ENCODE results near the gene LPCAT2. TPM values are rescaled to one million over a fixed set of nuclear protein-coding genes. Genes with fewer than 3 reads are reported as not detected.

The LPCAT2 gene
- polyA plus RNA-seq, 3 donors: 28.5 to 49.7 (median 47.1) TPM

GRCh38 chr16:55632259-55632658 lies 123.4 kb downstream of the LPCAT2 start:
- TF ChIP-seq CTCF (IDR thresholded peaks at IDR 0.05): no peak
- H3K9me3 ChIP-seq (replicated peaks in 1 of 2; ENCODE audit: control insufficient read depth in 1 of 2, insufficient read depth in 1 of 2, low read length in 2 of 2): peaks cover 0 to 3% of the 10 kb centered on the region in 2 donors
- H2AFZ ChIP-seq (ENCODE audit: insufficient read depth, low read depth, low read length, poor library complexity, severe bottlenecking): no peak overlapping the region
- H3K27ac ChIP-seq (ENCODE audit: low read depth in 1 of 2, low read length in 2 of 2): no peak overlapping the region
- DNase-seq: no peak
- H3K9ac ChIP-seq (ENCODE audit: insufficient read depth, low read length, poor library complexity, severe bottlenecking): no peak overlapping the region
- intact Hi-C loops (cut with micrococcal nuclease): no loop called here
- no peak overlapping the region for H3K4me3 ChIP-seq (replicated peaks in 1 of 3; ENCODE audit: low read depth in 2 of 3, low read length in 3 of 3)
- H3K4me1 Mint-ChIP-seq: peaks cover 8% of the 10 kb centered on the region
- H3K27ac Mint-ChIP-seq: no peak overlapping the region
- H3K27me3 Mint-ChIP-seq (ENCODE audit: low read depth in 3 of 3): peaks cover 0 to 7% (median 5%) of the 10 kb centered on the region in 3 donors
- no peak overlapping the region for H3K4me3 Mint-ChIP-seq
- no peaks in the 10 kb centered on the region for H3K36me3 ChIP-seq (replicated peaks in 1 of 2; ENCODE audit: control insufficient read depth in 1 of 2, insufficient read depth in 2 of 2, low read length in 2 of 2)
- H3K36me3 Mint-ChIP-seq: no peaks in the 10 kb centered on the region
- peaks cover 0 to 6% of the 10 kb centered on the region in 2 donors for H3K4me1 ChIP-seq (ENCODE audit: control insufficient read depth in 1 of 2, insufficient read depth in 2 of 2, low read length in 2 of 2)
- H3K9me3 Mint-ChIP-seq: peaks cover 0 to 15% (median 3%) of the 10 kb centered on the region in 7 donors
- H3K4me2 ChIP-seq (replicated peaks; ENCODE audit: extremely low read depth, low read length, poor library complexity, severe bottlenecking): no peak overlapping the region
- no peaks in the 10 kb centered on the region for H4K20me1 ChIP-seq (ENCODE audit: insufficient read depth, low read length)
- H3K27me3 ChIP-seq (ENCODE audit: control insufficient read depth in 2 of 2, insufficient read depth in 2 of 2, low read length in 2 of 2): no peaks in the 10 kb centered on the region
- no peaks in the 10 kb centered on the region for H3K79me2 ChIP-seq (ENCODE audit: insufficient read depth, low read length)

GRCh38 chr16:55634193-55634592 lies 125.3 kb downstream of the LPCAT2 start:
- Histone ChIP-seq H3K4me1 (ENCODE audit: control insufficient read depth in 1 of 2, insufficient read depth in 2 of 2, low read length in 2 of 2) (peaks cover 0 to 6% of the 10 kb centered on the region in 2 donors), H4K20me1 (ENCODE audit: insufficient read depth, low read length) (no peaks in the 10 kb centered on the region), H3K79me2 (ENCODE audit: insufficient read depth, low read length) (no peaks in the 10 kb centered on the region), H3K4me2 (replicated peaks; ENCODE audit: extremely low read depth, low read length, poor library complexity, severe bottlenecking) (no peak overlapping the region), H3K27me3 (ENCODE audit: control insufficient read depth in 2 of 2, insufficient read depth in 2 of 2, low read length in 2 of 2) (no peaks in the 10 kb centered on the region), H3K9ac (ENCODE audit: insufficient read depth, low read length, poor library complexity, severe bottlenecking) (no peak overlapping the region), H3K9me3 (replicated peaks in 1 of 2; ENCODE audit: control insufficient read depth in 1 of 2, insufficient read depth in 1 of 2, low read length in 2 of 2) (peaks cover 0 to 3% of the 10 kb centered on the region in 2 donors), H3K36me3 (replicated peaks in 1 of 2; ENCODE audit: control insufficient read depth in 1 of 2, insufficient read depth in 2 of 2, low read length in 2 of 2) (no peaks in the 10 kb centered on the region), H2AFZ (ENCODE audit: insufficient read depth, low read depth, low read length, poor library complexity, severe bottlenecking) (no peak overlapping the region), H3K27ac (ENCODE audit: low read depth in 1 of 2, low read length in 2 of 2) (no peak overlapping the region), H3K4me3 (replicated peaks in 1 of 3; ENCODE audit: low read depth in 2 of 3, low read length in 3 of 3) (no peak overlapping the region)
- H3K36me3 Mint-ChIP-seq: no peaks in the 10 kb centered on the region
- H3K4me3 Mint-ChIP-seq: no peak overlapping the region
- no peak overlapping the region for H3K27ac Mint-ChIP-seq
- H3K4me1 Mint-ChIP-seq: peaks cover 8% of the 10 kb centered on the region
- H3K27me3 Mint-ChIP-seq (ENCODE audit: low read depth in 3 of 3): peaks cover 0 to 12% (median 8%) of the 10 kb centered on the region in 3 donors
- intact Hi-C loops (cut with micrococcal nuclease): no loop called here
- no peak for TF ChIP-seq CTCF (IDR thresholded peaks at IDR 0.05)
- DNase-seq: no peak
- H3K9me3 Mint-ChIP-seq: peaks cover 0 to 15% (median 3%) of the 10 kb centered on the region in 7 donors

Other genes starting within 250 kb of the LPCAT2 start
- gene IRX6, start 184.9 kb upstream of the LPCAT2 start, polyA plus RNA-seq: not detected
- not detected for gene MMP2, start 29.9 kb upstream of the LPCAT2 start, polyA plus RNA-seq
- gene CAPNS2, start 57.6 kb downstream of the LPCAT2 start, polyA plus RNA-seq: under 1 TPM in 2 of 3 donors, not detected in 1; 0.17 to 0.35 TPM
- gene SLC6A2, start 146.9 kb downstream of the LPCAT2 start, polyA plus RNA-seq: not detected